GM10266 (cell line): ENCODE results near the gene KRTAP10-4.
A peak's percentile ranks its signal among the peaks of the same experiment; 100 is the strongest.

Experiments
- DNase-seq: peaks from one replicate; pipeline ENCODE4 v3.0.0; 2012; ENCODE audit errors: extremely low spot score
- TF ChIP-seq, protein P1 (sequence below): IDR thresholded peaks from 2 replicates; pipeline ENCODE4 v1.5.1; 2012; ENCODE audit warnings: mild to moderate bottlenecking, low read depth; ENCODE audit not compliant: control insufficient read depth, insufficient read depth; ENCODE audit errors: missing control alignments

Gene KRTAP10-4

DNA sequence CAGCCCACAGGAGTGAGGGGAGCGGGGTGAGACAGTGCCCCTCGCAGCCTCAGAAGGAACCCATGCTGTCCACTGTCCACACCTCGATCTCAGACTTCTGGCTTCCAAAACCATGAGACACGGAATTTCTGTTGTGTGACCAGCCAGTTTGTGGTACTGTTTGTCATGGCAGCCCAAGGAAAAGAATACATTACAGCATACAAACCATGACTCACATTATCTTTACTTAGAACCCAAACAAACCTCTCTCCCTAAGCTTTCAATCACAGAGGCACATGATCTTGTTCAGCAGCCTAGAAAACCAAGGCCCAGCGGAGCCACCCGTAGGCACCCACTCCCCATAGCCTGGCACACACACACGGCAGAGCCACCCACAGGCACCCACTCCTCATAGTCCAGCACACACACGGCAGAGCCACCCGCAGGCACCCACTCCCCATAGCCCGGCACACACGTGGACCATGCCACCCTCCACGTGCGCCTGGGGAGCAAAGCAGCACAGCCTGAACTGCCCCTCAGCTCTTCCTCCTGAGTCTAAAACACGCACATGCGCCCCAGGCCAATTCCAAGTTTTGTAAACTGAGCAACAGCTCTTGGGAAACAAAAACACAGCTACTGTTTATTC is 458 bp upstream of the KRTAP10-4 start:
- DNase-seq: peak; percentile 20
- TF ChIP-seq, protein P1, sequence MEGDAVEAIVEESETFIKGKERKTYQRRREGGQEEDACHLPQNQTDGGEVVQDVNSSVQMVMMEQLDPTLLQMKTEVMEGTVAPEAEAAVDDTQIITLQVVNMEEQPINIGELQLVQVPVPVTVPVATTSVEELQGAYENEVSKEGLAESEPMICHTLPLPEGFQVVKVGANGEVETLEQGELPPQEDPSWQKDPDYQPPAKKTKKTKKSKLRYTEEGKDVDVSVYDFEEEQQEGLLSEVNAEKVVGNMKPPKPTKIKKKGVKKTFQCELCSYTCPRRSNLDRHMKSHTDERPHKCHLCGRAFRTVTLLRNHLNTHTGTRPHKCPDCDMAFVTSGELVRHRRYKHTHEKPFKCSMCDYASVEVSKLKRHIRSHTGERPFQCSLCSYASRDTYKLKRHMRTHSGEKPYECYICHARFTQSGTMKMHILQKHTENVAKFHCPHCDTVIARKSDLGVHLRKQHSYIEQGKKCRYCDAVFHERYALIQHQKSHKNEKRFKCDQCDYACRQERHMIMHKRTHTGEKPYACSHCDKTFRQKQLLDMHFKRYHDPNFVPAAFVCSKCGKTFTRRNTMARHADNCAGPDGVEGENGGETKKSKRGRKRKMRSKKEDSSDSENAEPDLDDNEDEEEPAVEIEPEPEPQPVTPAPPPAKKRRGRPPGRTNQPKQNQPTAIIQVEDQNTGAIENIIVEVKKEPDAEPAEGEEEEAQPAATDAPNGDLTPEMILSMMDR: no peak

DNA sequence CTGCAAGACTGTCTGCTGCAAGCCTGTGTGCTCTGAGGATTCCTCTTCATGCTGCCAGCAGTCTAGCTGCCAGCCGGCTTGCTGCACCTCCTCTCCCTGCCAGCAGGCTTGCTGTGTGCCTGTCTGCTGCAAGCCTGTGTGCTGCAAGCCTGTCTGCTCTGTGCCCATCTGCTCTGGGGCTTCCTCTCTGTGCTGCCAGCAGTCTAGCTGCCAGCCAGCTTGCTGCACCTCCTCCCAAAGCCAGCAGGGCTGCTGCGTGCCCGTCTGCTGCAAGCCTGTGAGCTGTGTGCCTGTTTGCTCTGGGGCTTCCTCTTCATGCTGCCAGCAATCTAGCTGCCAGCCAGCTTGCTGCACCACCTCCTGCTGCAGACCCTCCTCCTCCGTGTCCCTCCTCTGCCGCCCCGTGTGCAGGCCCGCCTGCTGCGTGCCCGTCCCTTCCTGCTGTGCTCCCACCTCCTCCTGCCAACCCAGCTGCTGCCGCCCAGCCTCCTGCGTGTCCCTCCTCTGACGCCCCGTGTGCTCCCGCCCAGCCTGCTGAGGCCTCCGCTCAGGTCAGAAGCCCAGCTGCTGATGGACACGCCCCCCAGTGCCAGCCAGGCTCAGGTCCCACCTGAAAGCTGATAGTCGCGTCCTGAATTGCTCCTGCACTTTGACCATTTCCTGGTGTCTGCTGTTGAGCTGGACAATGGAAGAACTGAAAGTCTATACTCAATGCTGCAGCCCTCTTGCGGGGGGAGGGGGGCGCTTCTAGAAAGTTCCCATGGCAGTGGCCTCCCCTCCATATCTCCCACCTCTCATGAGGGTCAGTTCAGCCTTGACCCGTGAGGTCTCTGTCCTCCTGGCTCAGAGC is 1.2 kb downstream of the KRTAP10-4 start:
- DNase-seq: no peak
- TF ChIP-seq, protein P1: no peak

DNA sequence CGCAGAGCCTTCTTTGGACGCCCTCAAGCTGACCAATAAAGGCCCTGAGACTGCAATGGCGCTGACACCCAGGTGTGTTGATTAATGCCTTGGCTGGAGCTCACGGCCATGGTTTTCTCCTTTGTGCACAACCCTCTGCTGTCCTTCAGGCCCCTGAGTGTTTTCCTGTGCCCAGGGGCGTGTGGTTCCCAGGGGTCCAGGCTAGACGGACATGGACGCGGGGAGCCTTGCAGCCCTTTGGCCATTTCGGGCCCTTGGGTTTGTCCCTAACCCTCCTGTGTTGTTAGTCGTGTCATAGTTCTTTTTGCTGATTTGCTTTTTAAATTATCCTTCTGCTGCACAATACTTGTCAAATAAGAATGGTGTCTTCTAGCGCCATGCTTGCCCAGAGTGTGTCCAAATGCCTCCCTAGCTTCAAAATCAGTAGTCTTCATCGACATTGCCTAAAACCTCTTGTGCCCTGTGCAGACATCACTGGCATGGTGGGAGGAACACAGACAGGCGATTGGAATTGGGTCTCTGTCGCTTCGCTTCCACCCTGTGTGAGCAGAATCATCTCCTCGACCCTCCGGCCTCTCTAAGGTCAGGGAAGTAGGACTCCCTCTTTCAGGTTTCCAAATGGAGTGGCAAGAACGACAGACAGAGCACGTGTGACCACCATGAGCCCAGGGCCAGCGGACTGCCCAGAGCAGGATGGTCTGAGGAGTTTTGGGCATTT is 1.9 kb downstream of the KRTAP10-4 start:
- TF ChIP-seq, protein P1: no peak
- DNase-seq: no peak

DNA sequence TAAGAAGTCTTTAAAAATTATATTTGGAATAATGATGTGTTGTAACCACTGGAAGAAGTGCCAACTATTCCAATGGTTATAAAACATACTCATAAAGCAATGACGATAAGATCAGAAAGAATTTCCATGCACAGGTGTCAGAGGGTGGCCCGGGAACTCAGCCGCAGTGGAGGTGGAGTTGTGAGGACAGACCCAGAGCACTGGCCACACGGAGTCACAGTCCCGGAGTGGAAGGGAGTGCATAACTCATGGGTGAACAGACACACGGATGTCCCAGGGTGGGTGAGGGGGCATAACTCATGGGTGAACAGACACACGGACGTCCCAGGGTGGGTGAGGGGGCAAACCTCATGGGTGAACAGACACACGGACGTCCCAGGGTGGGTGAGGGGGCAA is 2.5 kb downstream of the KRTAP10-4 start:
- TF ChIP-seq, protein P1: no peak
- DNase-seq: no peak

DNA sequence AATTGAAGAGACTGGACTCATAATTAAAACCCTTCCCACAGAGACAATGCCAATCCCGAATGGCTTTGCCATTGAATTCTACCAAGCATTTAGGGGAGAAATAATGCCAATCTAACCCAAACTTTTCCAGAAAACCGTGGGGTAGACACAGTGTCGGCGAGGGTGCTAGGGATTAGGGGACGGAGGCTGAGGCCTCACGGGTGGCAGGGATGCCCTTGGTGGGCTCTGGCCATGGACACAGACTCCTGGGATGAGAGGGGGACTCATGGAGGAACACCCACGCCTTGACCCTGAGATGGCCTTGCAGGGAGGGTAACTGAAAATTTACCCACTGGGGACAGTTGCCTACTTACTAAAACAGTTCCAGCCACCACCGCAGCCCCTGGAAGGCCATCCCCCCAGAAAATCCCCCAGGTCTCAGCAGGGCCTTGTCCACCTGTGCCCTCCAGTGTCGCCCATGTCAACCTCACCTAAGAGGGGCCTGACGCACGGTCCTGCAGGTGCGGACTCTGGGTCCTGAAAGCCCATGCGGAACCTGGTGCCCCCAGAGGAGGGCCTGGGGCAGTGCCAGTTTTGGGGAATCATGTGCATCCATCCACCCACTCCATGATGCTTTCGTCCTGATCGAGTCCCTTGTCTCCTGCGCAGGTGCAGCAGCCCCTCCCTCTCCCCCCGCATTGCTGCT is 5.0 kb downstream of the KRTAP10-4 start:
- no peak for DNase-seq
- TF ChIP-seq, protein P1: no peak

DNA sequence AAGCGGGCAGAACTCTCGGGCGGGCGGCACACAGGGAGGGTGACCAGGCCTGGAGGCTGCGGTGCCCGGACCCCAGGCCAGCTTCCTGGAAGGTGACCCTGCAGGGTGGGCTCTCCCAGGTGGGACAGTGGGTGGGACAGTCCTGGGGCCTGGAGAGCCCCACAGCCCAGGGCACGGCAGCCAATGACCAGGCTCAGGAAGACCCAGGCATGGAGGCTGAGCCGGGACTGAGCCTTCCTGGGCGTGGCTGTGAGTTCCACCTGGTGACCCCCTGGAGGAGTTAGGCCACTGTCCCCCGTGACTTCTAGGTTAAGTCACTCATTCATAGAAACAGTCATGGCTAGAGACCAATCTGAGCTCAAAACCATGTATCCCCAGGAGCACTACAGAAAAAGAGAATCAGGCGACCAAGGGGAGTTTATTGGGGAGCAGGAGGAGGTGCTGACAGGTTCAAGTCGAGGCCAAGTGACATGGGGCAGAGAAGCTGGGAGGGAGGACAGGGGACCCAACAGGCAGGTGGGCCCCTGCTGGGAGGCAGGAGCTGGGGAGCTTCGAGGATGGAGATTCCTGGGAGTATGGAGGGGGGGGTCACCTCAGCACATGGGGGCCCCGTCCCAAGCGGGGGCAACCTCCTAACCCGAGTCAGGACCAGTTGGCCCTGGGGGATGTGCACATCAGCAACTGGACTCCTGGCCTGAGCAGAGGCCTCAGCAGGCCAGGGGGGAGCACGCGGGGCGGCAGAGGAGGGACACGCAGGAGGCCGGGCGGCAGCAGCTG is 5.7 kb downstream of the KRTAP10-4 start:
- TF ChIP-seq, protein P1: no peak
- no peak for DNase-seq
